Naive thymus-derived CD4-positive, alpha-beta T cell (primary cell): ENCODE data around the gene CAMTA1. TPM values are rescaled to one million over a fixed set of nuclear protein-coding genes. Genes with fewer than 3 reads are reported as not detected.

ENCODE experiments used
- ATAC-seq: fragments of 150-1000 bp; cut with Tn5 transposase; 2 replicates; pipeline ENCODE4 v1.10.0; 2021; ENCODE audit warnings: mild to moderate bottlenecking, moderate library complexity
- CTCF ChIA-PET: fragments of 350-600 bp; sonication (Branson Sonifier 250); formaldehyde crosslinking; loops from one replicate; lab custom pipeline; 2021; ENCODE audit warnings: antibody characterized with exemption; lab: Charles Lee
- POLR2A ChIA-PET: fragments of 350-600 bp; sonication (Branson Sonifier 250); formaldehyde crosslinking; loops from one replicate; lab custom pipeline; 2021; ENCODE audit warnings: antibody characterized with exemption, inconsistent platforms; lab: Charles Lee
- DNase-seq, 9 donors: peaks; one replicate each; pipeline versions ENCODE4 v3.0.0 to v3.0.0-alpha.2; 2020 to 2022; ENCODE audit warnings: mixed read lengths in 1 of 9
- H3K27ac ChIP-seq: one replicate; pipeline ENCODE4 v1.7.0; 2013; ENCODE audit warnings: mild to moderate bottlenecking, low read depth, low read length, moderate library complexity
- H3K27me3 ChIP-seq, 2 donors: one replicate each; pipeline ENCODE4 v1.7.0; 2013; ENCODE audit warnings: low read length in 2 of 2, mild to moderate bottlenecking in 2 of 2, moderate library complexity in 2 of 2; ENCODE audit not compliant: control insufficient read depth in 2 of 2, insufficient read depth in 2 of 2
- H3K36me3 ChIP-seq, 3 experiments: 1 replicate in 2 of 3; 2 replicates in 1 of 3; pipeline ENCODE4 v1.7.0; 2013; ENCODE audit warnings: low read length in 3 of 3, mild to moderate bottlenecking in 3 of 3, moderate library complexity in 1 of 3; ENCODE audit not compliant: insufficient read depth in 3 of 3, control insufficient read depth in 2 of 3
- H3K4me1 ChIP-seq, 2 donors: one replicate each; pipeline ENCODE4 v1.7.0; 2013; ENCODE audit warnings: low read length in 2 of 2, mild to moderate bottlenecking in 2 of 2, moderate library complexity in 1 of 2; ENCODE audit not compliant: control insufficient read depth in 2 of 2, insufficient read depth in 2 of 2
- H3K4me3 ChIP-seq: 2 replicates; pipeline ENCODE4 v1.7.0; 2013; ENCODE audit warnings: mild to moderate bottlenecking, low read length
- H3K9me3 ChIP-seq, 3 experiments: 1 replicate in 2 of 3; 2 replicates in 1 of 3; pipeline ENCODE4 v1.7.0; 2013; ENCODE audit warnings: low read length in 3 of 3; ENCODE audit not compliant: control insufficient read depth in 2 of 3
- H3K27ac Mint-ChIP-seq, 9 donors: one replicate each; pipeline ENCODE4 v1.8.0; 2020 to 2022; ENCODE audit warnings: mixed read lengths in 9 of 9, mild to moderate bottlenecking in 8 of 9, moderate library complexity in 5 of 9, inconsistent platforms in 2 of 9
- H3K27me3 Mint-ChIP-seq, 5 donors: one replicate each; pipeline ENCODE4 v1.8.0; 2021 to 2022; ENCODE audit warnings: mixed read lengths in 5 of 5, mild to moderate bottlenecking in 1 of 5
- H3K36me3 Mint-ChIP-seq, 5 donors: one replicate each; pipeline ENCODE4 v1.8.0; 2020 to 2022; ENCODE audit warnings: mixed read lengths in 5 of 5, mild to moderate bottlenecking in 3 of 5, inconsistent platforms in 1 of 5
- H3K4me1 Mint-ChIP-seq, 7 donors: one replicate each; pipeline ENCODE4 v1.8.0; 2020 to 2022; ENCODE audit warnings: mixed read lengths in 7 of 7, mild to moderate bottlenecking in 3 of 7, inconsistent platforms in 1 of 7
- H3K4me3 Mint-ChIP-seq, 10 donors: one replicate each; pipeline ENCODE4 v1.8.0; 2020 to 2022; ENCODE audit warnings: mild to moderate bottlenecking in 10 of 10, mixed read lengths in 10 of 10, moderate library complexity in 6 of 10, inconsistent platforms in 2 of 10
- H3K9me3 Mint-ChIP-seq, 11 donors: one replicate each; pipeline ENCODE4 v1.8.0; 2020 to 2022; ENCODE audit warnings: mixed read lengths in 11 of 11, mild to moderate bottlenecking in 4 of 11, inconsistent platforms in 1 of 11, moderate library complexity in 1 of 11
- intact Hi-C, 2 donors: fragments of 100-400 bp; cut with micrococcal nuclease; formaldehyde crosslinking; loops; one replicate each; pipeline ENCODE4 v1.15.1; 2023
- polyA plus RNA-seq, 2 donors: library from polyadenylated mRNA; unstranded; fragments of 300-500 nt; fragmentation: Illumina TruSeq; gene quantifications; one replicate each; pipeline ENCODE4 v1.2.3, GENCODE V29; 2021
- total RNA-seq, 6 experiments: library from RNA in 5 of 6; stranded (reverse) in 5 of 6; gene quantifications; 1 replicate in 5 of 6; 2 replicates in 1 of 6; pipeline ENCODE4 v1.2.3 and lab custom pipeline; 2021 to 2026

The CAMTA1 gene
- total and polyA plus RNA-seq, 7 experiments from 2014 or later, result 38.1 to 68.6 (median 42.6) TPM

DNA sequence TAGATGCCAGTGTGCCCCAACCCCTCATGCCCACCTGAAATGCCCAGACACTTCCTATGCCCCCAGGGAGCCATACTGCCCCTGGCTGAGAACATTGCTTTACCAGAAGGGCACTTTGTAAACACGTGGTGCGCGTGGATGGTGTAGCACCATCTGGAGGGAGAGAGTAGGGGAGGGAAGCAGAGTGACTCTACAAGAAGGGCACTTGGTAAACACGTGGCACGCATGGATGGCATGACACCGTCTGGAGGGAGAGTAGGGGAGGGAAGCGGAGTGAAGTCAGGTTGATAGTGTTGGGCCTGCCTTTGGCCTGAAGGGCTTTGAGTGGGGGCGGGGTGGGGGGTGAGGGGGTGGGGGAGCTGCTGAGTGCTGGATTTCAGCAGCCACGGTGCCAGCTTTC lies 661.8 kb downstream of the CAMTA1 start:
- intact Hi-C loops, result no loop called here
- H3K36me3 ChIP-seq, result no peaks in the 10 kb centered on the region
- no peaks in the 10 kb centered on the region for H3K27me3 ChIP-seq
- no peak overlapping the region for H3K27ac ChIP-seq
- H3K4me1 Mint-ChIP-seq, result no peaks in the 10 kb centered on the region
- H3K4me3 ChIP-seq, result no peak overlapping the region
- peaks cover 0 to 2% (median 0%) of the 10 kb centered on the region in 11 donors for H3K9me3 Mint-ChIP-seq
- H3K27me3 Mint-ChIP-seq, result no peaks in the 10 kb centered on the region
- no peaks in the 10 kb centered on the region for H3K9me3 ChIP-seq
- ChIA-PET CTCF (no interaction called here), POLR2A (no interaction called here)
- DNase-seq (no peak), ATAC-seq (no peak)
- no peaks in the 10 kb centered on the region for H3K4me1 ChIP-seq
- no peak overlapping the region for H3K4me3 Mint-ChIP-seq
- H3K36me3 Mint-ChIP-seq, result no peaks in the 10 kb centered on the region
- H3K27ac Mint-ChIP-seq, result no peak overlapping the region

DNA sequence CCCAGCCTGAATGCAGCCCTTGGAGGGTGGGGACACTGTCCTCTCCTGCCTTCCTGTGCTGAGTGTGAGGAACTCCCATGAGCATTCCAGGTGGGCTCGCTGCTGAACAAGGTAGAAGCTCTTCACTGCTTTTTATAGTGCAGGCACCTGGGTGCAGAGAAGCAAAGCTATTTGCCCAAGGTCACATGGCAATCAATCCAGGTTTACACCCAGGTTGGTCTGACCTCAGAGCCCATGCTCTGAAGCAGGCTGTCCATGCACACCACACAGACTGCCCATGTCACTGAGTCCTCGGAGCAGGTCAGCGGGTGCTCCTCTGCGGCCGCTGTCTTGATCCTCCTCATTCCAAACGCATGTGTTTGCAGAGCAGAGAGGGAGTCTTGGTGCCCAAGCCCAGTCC lies 662.5 kb downstream of the CAMTA1 start:
- H3K9me3 ChIP-seq, result no peaks in the 10 kb centered on the region
- no peak overlapping the region for H3K27ac ChIP-seq
- ATAC-seq, result no peak
- Mint-ChIP-seq H3K27ac (no peak overlapping the region), H3K4me3 (no peak overlapping the region), H3K4me1 (no peaks in the 10 kb centered on the region), H3K36me3 (no peaks in the 10 kb centered on the region), H3K27me3 (no peaks in the 10 kb centered on the region), H3K9me3 (peaks cover 0 to 2% (median 0%) of the 10 kb centered on the region in 11 donors)
- H3K4me1 ChIP-seq, result no peaks in the 10 kb centered on the region
- H3K27me3 ChIP-seq, result no peaks in the 10 kb centered on the region
- POLR2A ChIA-PET, result no interaction called here
- H3K36me3 ChIP-seq, result no peaks in the 10 kb centered on the region
- H3K4me3 ChIP-seq, result no peak overlapping the region
- CTCF ChIA-PET, result no interaction called here
- intact Hi-C loops, result no loop called here
- no peak for DNase-seq

DNA sequence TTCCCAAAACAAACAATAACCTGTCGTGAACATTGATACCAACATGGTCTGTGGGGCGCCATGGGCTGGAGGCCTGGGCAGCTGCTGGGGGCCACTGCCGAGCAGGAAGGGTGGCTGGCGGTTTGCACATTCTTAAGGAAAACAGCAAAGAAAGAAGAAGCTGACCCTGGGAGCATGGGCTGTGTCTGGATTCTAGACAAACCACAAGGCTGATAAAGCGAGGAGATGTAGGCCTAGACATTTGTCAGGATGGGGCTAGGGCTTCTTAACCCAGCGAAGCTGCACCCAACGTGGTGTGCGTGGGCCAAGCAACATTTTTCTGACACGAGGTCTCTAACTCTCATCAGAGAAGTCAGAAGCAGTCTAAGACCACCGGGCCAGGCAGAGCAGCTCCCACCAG lies 663.7 kb downstream of the CAMTA1 start:
- Histone ChIP-seq H3K9me3 (no peaks in the 10 kb centered on the region), H3K27ac (no peak overlapping the region), H3K36me3 (no peaks in the 10 kb centered on the region), H3K4me3 (no peak overlapping the region), H3K27me3 (no peaks in the 10 kb centered on the region), H3K4me1 (no peaks in the 10 kb centered on the region)
- ChIA-PET CTCF (interaction anchor here (0.6 kb wide), 1 partner anchor 1669 kb away, joined by 3 read pairs; no protein-coding TSS in a partner anchor), POLR2A (no interaction called here)
- Mint-ChIP-seq H3K4me1 (no peaks in the 10 kb centered on the region), H3K27me3 (no peaks in the 10 kb centered on the region), H3K36me3 (no peaks in the 10 kb centered on the region), H3K27ac (no peak overlapping the region), H3K9me3 (peaks cover 0 to 2% (median 0%) of the 10 kb centered on the region in 11 donors), H3K4me3 (no peak overlapping the region)
- no peak for DNase-seq
- intact Hi-C loops, result no loop called here
- ATAC-seq, result no peak

DNA sequence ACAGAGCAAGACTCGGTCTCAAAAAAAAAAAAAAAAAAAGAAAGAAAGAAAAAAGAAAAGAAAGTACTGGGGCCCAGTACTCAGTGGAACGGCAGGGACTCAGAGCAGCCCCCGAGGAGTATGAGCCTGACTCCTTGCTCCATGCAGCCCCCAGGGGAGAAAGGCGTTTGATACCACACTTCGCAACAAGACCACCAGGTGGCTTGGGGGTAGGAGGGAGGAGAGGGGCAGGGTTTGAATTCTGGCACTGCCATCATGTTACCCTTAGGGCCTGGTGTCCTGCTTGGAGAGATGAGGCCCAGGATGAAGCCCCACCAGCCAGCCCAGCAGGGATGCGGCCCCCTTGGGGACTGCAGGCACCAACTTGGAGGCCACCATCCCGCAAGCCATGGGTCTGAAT lies 664.5 kb downstream of the CAMTA1 start:
- Mint-ChIP-seq H3K9me3 (peaks cover 0 to 2% (median 0%) of the 10 kb centered on the region in 11 donors), H3K27me3 (no peaks in the 10 kb centered on the region), H3K27ac (no peak overlapping the region), H3K36me3 (no peaks in the 10 kb centered on the region), H3K4me3 (no peak overlapping the region), H3K4me1 (no peaks in the 10 kb centered on the region)
- no peaks in the 10 kb centered on the region for H3K4me1 ChIP-seq
- H3K36me3 ChIP-seq, result no peaks in the 10 kb centered on the region
- H3K27me3 ChIP-seq, result no peaks in the 10 kb centered on the region
- ChIA-PET CTCF (interaction anchor here (0.6 kb wide), 1 partner anchor 1670 kb away, joined by 3 read pairs; no protein-coding TSS in a partner anchor), POLR2A (no interaction called here)
- H3K4me3 ChIP-seq, result no peak overlapping the region
- DNase-seq (no peak), ATAC-seq (no peak)
- no peaks in the 10 kb centered on the region for H3K9me3 ChIP-seq
- intact Hi-C loops, result no loop called here
- H3K27ac ChIP-seq, result no peak overlapping the region

DNA sequence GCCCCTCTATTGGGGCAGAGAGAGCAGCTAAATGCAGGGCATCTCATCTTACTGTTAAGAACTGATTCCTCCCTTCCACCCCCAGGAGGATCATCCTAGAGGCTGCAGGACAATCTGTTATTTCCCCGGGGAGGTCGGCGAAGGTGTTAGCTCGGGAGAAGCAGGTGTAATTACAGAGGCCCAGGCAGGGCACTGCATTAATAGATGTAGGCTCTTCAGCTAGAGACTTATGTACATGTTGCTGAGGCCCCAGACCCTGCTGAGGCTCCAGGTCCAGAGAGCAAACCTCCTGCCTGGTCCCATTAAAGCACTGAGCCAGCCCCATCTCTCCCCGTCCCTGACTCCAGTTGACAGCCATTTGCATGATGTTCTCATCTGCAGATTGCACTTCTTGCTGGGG lies 665.6 kb downstream of the CAMTA1 start:
- Histone ChIP-seq H3K4me3 (no peak overlapping the region), H3K36me3 (no peaks in the 10 kb centered on the region), H3K9me3 (no peaks in the 10 kb centered on the region), H3K4me1 (no peaks in the 10 kb centered on the region), H3K27ac (no peak overlapping the region), H3K27me3 (no peaks in the 10 kb centered on the region)
- Mint-ChIP-seq H3K4me1 (no peaks in the 10 kb centered on the region), H3K9me3 (no peaks in the 10 kb centered on the region), H3K27me3 (no peaks in the 10 kb centered on the region), H3K36me3 (no peaks in the 10 kb centered on the region), H3K27ac (no peak overlapping the region), H3K4me3 (no peak overlapping the region)
- DNase-seq (no peak), ATAC-seq (no peak)
- ChIA-PET POLR2A (no interaction called here), CTCF (no interaction called here)
- intact Hi-C loops, result no loop called here

DNA sequence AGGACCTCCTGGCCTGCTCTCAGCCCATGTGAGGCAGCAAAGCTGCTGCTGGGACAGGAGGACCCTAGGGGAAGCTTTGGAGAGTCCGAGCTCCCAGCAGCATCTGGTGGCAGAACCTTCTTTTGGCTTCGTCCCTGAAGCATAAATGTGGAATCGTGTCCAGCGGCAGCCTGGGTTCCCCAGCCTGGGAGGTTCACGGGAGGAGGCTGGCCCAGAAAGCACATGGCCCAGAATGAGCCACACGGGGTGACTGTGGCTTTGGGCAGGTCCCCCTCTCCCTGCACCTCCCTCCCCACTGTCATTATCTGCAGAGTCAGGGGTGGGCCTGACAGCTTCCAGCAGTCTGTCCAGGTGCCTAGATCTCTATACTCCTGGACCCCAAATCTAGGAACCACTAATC lies 667.8 kb downstream of the CAMTA1 start:
- Mint-ChIP-seq H3K36me3 (no peaks in the 10 kb centered on the region), H3K27me3 (no peaks in the 10 kb centered on the region), H3K4me3 (no peak overlapping the region), H3K4me1 (no peaks in the 10 kb centered on the region), H3K9me3 (no peaks in the 10 kb centered on the region), H3K27ac (no peak overlapping the region)
- Histone ChIP-seq H3K36me3 (no peaks in the 10 kb centered on the region), H3K27me3 (no peaks in the 10 kb centered on the region), H3K9me3 (no peaks in the 10 kb centered on the region), H3K4me1 (no peaks in the 10 kb centered on the region), H3K4me3 (no peak overlapping the region), H3K27ac (no peak overlapping the region)
- no peak for ATAC-seq
- intact Hi-C loops, result no loop called here
- ChIA-PET CTCF (no interaction called here), POLR2A (no interaction called here)
- no peak for DNase-seq

DNA sequence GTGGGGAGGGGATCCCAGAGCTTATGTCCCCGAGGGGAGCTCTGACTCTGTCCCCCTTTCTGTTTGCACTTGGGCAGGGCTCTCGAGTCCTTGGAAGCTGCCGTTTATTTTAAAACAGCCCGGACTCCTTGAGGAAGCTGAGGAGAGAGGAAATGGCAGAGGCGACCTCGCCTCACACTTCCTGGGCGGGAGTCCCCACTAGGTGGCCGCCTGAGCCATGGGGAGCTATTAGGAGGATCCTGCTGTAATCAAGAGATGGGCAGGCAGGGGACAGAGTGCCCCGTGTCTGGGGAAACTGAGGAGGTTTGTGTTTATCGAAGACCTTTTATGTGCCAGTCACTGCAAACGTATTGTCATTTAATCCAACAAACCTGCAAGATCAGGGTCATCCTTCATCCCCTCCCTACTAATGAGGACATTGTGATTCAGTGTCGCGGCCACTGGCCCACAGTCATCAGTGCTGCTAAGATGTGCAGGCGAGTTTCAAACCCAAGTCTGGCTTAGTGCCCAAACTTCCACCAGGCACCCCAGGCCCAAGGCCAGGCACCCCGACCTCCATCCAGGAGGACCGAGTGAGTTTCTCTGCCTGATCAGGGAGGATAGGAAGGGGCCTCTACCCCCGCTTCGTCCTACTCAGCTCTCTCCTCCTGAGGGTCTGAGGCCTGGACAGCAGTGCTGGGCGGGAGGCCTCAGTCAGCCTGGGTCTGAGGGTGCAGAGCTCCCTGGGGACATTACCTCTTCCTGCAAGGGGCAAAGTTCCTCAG lies 669.0 kb downstream of the CAMTA1 start:
- ATAC-seq (no peak), DNase-seq (no peak)
- Mint-ChIP-seq H3K27me3 (no peaks in the 10 kb centered on the region), H3K36me3 (no peaks in the 10 kb centered on the region), H3K4me3 (no peak overlapping the region), H3K9me3 (no peaks in the 10 kb centered on the region), H3K27ac (no peak overlapping the region), H3K4me1 (no peaks in the 10 kb centered on the region)
- Histone ChIP-seq H3K27ac (no peak overlapping the region), H3K4me3 (no peak overlapping the region), H3K4me1 (no peaks in the 10 kb centered on the region), H3K36me3 (no peaks in the 10 kb centered on the region), H3K9me3 (no peaks in the 10 kb centered on the region), H3K27me3 (no peaks in the 10 kb centered on the region)
- POLR2A ChIA-PET, result no interaction called here
- intact Hi-C loops, result no loop called here
- CTCF ChIA-PET, result no interaction called here
